Activated naive CD4-positive, alpha-beta T cell (primary cell): ENCODE results near the gene SYNPO2.

Source experiments
- DNase-seq, 4 experiments: peaks; one replicate each; lab custom pipeline; 2025; lab: John Stamatoyannopoulos, UW

SYNPO2 gene

DNA sequence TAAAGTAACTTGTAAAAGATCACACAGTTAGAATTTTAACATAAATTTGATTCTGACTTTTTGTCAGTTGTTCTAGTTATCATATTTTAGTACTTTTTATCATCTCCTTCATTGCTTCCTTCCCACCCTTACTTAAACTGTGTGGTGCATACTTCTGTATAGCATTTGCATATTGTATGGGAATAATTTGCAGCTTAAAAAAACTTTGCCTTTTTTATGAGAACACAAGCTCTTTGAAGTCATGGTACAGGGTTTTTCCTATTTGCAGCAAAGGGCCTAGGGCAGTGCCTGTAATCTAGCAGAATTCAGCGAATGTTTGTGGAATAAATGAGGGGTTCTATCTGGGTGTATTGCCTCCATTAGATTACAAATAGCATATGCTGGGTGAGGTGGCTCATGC, 41.6 kb downstream of the SYNPO2 start:
- no peak for DNase-seq

DNA sequence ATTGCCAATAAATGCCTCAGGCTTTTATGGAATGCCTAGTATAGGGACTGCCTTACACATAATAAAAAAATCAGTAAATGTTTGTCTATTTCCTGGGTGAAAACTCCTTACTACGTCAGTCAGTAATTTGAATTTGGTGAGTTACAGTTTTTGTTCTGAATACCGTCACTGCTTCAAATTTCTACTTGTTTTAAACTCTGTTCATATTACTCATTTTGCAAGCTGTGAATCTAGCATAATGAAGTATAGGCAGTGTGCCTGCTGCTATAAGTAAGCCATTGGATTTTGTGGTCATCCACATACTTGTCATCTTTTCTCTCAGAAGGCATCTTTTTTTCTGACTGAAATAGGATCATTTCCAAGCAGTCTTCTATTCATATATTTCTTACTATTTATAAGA, 43.1 kb downstream of the SYNPO2 start:
- DNase-seq: no peak

DNA sequence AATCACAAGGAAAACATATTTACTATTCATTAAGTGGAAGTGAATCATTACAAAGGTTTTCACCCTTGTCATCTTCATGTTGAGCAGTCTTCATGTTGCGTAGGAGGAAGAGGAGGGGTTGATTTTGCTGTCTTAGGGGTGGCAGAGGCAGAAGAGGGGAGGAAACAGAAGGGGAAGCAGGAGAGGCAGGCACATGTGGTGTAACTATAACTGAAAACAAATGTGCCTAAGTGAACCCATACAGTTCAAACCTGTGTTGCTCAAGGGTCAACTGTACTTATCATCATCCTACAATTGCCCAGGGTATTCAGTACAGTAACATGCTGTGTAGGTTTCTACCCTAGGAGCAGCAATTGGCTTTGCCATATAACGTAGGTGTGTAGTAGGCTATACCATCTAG, 47.2 kb downstream of the SYNPO2 start:
- no peak for DNase-seq

DNA sequence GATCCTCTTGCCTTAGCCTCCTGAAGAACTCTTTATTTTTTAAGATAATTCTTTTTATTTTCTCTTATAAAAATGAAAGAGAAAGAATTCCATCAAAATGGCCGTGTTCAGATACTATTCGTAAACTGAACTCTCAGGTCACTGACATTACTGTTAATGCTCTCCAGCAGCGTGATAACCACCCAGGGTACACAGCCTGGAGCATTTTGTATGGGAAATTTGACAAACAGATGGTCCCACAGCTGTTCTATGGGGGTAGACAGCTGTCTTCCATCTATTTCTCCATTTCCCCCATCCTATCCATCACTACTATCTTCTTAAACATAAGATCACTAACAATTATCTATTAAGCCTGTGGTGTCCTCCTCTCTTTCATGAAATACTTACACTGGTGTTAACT, 47.8 kb downstream of the SYNPO2 start:
- no peak for DNase-seq

DNA sequence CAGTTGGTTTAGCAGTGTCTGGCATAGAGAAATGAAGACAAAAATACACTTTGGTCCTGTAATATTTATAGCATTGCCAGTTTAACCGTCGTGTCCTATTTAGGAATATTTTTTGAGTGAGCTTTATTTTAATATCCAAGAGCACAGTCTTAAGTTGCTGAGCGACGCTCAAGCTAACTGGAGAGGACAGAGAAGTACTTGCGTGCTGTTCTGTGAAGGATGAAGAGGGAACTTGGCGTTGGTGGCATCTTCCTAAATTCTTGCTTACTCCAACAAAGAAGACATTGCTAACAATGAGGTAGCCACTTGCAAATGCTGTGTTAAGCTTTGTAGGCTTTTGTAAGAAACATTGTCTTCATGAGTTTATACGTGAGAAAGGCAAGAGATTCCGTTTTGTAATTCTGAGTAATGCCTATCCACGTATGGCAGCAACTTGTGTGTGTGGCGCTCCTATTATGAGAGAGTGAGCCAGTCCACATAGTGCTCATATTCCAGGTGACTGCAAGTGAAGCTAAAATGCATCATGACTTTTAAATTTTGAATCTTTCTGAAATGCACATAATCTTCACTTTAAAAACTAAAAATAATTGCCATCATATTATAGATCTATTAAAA, 50.6 kb downstream of the SYNPO2 start:
- no peak for DNase-seq

DNA sequence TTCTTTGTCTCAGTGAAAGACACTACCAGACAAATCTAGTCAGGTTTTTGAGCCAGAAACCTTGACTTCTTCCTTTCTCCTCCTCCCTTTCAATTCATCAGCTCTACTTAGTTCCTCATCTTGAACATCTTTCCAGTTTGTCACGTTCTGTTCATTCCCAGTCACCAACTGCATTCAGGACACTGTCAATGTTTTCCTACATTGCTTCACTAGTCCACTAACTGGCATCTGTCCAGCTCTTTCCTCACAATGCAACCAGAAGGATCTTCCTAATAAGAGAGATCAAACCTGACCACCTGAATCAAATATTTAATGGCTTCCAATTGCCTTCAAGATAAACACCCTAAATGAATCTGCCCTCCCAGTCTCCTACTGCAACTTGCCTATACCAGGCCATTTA, 52.5 kb downstream of the SYNPO2 start:
- no peak for DNase-seq

DNA sequence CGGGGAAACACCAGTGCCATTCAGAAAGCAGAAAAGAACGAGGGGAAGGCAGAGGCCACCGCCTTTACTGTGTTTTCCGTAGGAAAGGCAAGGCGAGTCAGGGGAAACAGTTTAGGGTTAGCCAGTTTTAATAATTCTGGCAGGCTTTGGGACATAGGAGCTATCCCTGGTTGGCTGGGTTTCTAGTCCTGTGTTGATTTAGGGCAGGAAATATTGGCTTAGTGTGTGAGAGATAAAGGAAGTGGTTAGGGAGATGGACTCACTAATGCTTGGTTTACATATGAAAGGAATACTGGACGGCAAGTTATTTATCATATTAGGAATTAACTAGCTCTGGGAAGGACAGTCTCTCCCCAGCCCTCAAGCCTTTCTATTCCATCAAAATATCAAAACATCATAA, 53.1 kb downstream of the SYNPO2 start:
- DNase-seq: no peak

DNA sequence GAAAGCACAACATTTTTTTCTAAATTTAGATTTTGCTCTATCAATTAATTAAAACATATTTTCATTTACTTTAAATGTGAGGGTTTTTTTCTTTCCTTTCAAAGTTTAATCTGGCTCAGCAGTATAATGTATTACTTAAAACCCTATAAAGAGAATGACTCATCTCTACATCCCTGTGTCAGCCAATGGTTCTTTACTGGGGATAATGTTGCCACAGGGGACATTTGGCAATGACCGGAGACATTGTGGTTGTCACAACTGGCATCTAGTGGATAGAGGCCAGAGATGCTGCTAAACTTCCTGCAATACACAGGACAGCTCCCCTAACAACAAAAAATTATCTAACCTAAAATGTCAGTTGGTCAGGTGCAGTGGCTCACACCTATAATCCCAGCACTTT, 53.8 kb downstream of the SYNPO2 start:
- no peak for DNase-seq

DNA sequence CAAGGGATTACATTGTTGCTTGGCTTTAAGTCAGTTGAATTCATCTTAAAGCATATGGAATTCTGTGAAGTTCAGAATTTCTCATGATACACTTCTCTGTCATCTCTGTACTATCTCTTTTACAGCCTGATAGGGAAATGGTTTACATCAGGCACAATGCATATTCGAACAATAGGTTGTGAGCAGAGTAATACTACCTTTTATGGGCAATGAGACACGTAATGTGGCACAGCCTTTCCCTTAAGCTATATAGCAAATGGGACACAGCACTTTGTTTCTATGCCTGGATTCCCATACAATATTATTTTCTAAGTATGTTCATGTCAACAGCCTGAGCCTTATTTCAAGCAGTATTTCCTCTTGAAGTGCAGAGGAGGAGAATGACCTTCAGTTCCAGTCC, 58.4 kb downstream of the SYNPO2 start:
- DNase-seq: no peak

DNA sequence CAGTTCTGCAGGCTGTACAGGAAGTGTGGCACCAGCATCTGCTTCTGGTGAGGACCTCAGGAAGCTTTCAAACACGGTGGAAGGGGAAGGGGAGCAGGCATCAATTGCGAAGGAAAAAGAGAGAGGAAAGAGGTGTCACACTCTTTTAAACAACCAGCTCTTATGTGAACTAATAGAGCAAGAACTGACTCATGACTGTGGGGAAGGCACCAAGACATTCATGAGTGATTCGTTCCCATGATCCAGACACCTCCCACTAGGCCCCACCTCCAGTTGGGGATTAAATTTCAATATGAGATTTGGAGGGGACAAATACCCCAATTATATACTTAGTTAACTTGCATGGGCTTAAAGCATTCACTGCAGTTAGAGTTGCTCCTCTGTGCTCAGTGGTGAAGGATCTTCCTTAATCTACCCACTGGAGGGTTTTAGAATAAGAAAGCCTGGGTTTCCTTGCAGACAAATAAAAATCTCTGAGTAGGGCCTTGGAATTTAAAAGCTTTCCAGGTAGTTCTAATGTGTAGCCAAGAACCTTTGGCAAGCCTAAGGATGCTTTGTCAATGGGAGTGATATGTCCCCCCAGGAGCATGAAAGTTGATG, 60.0 kb downstream of the SYNPO2 start:
- DNase-seq: no peak

DNA sequence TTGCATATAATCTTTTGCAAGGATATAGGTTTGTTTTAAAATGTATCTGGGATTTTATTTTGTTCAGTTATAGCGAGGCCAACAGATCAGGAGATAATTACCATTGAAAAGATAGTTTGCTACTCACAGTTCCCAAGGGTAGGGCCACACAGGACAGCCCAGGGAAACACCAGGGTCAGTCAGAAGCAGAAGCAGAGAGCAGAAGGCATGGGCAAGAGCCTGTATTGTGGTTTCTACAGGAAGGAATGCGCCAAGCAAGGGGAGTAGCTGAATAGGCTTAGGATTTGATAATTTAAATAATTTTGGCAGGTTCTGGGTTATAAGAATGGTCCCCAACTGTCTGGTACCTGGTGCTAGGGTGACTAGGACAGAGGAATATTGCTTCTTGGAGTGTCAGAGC, 61.6 kb downstream of the SYNPO2 start:
- no peak for DNase-seq

DNA sequence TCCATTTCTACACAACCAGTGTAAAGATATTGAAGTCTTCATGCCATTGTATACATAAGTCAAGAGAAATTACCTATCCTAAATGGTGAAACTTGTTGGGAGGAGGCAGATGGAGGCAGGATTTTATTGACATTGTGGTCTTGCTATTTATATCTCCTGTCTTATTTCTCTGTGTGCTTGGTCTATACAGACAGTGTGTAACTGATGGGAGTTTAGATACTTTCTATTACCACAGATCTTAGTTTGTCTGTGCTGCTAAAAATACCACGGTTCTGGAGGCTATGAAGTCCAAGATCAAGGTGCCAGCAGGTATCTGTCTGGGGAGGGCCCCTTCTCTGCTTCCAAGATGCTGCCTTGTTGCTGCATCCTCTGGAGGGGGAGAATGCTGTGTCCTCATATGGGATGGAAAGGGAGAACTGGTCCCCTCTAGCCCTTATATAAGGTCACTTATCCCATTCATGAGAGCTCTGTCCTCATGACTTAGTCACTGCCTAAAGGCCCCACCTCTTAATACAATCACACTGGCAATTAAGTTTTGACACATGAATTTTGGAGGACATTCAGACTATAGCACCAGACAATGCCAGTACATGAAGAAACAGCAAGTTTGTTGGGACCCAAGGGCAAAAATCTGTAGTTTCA, 62.4 kb downstream of the SYNPO2 start:
- DNase-seq: no peak

DNA sequence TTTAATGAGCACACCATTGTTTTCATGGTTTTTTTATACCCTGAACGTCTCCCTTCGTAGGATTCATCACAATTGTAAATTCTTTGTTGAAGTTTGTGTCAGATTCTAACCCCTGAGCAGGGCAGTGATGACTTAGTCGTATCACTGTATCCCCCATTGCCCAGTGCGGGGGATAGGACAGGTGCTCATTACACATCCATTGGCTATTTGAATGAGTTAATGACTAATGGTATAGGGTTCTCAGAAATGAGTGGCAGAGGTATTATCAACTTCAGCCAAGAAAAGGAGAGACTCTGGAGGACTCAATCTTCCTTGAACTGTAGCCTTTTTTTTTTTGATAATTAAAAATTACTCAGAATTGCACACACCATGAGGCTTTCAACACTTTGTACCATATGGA, 64.6 kb downstream of the SYNPO2 start:
- DNase-seq: no peak

DNA sequence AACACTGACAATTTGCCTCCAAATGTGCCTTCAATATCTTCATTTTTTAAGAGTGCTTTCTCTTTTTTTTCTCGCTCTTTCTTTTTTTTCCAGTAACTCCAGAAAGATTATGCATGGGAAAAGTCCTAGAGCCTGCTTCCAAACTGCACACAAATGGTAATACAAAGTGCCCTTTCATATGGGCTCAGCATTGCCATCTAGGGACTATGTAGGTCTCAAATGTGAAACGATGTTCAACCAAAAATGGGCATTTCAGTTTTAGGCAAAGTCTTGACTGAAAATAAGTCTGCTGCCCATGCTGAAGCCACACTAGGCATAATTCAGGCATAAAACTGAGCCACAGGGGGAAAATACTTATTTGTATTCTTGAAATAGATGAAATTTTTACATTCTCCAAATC, 65.6 kb downstream of the SYNPO2 start:
- no peak for DNase-seq

DNA sequence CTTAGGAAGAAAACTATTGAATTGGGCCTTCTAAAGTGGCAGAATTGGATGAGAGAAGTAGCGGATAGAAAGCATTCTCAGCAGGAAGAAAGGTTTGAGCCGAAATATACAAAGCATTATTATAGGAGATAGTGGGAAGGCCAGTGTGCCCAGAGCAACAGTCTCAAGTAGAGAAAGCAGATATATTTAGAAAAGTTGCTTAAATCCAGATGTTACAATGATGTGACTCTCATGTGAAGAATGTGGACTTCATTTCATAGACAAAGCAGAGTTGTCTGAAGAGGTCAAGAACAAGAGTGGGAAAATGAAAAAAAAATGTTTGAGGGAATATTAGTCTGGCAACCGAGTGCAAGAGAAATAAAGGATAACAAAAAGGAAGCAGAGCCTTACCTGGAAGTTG, 66.9 kb downstream of the SYNPO2 start:
- no peak for DNase-seq

DNA sequence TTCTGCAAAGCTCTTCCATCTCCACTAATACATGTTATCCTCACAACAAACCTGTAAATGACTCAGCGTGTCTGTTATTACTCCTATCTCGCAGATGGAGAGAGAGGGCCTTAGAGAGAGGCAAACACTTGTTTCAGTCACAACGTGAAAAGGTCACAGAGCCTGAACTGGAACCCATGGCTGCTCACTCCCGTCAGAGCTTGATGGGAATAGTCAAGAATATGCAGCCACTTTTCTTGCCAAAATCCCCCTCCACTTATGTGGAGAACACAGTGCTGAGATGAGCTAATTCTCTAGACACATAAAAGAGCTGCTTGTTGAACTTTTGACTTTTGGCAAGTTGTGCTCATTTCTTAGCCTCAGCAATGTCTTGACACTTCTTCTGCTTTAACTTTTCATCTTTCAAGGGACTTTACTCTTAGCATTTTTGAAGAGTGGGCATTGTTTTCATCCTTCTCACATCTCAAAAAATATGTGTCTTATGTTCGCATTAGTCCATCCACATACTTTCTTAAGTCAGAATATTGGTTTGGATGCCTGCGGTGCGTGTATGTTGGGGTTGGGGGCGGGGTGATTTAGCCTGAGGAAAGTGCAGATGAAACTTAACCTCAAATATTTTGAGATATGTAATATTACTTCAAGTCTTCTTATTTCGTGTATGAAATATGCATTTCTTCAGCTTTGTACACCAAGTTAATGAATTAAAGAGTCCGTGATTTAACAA, 69.2 kb downstream of the SYNPO2 start:
- DNase-seq: no peak

DNA sequence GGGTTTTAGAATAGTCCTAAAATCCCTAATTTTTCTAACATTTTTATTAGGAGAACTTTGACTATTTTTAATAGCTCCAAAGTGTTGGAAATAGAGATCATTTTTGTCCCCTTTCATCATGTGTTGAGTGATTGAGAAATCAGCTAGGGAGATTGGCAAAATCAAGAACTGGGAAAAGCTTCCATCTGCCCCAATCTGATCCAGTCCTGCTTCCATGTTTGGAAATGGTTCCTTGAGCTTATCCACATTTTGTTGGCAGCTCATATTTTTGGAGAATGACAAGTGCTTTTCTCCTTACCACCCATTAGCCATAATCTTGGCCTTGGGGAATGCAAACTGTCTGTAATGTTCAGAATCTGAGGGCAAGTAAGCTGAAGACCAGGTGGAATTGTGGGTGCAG, 73.9 kb downstream of the SYNPO2 start:
- no peak for DNase-seq

DNA sequence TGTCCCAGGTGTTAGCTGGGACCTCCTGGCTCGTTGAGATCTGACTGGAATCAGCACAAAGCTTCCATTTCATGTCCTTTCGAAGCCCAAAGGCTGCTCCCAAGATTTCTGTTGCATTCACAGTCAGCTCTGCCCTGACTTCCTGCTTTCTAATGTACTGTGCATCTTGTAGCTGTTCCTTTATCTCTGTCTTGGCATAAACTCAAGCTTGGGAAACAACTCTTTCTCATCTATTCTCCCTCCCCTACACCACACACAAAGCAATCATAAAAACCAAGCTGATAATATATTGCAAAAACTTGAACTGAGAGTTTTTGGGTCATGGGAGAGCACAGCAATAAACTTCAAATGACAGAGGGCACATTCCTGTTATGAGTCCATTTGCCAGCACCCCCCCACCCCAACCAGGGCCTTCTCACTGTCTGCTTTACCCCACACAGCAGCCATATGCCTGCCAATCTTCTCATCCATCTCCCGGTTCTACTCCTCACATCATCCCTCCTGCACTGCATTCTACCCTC, 76.3 kb downstream of the SYNPO2 start:
- DNase-seq: no peak

DNA sequence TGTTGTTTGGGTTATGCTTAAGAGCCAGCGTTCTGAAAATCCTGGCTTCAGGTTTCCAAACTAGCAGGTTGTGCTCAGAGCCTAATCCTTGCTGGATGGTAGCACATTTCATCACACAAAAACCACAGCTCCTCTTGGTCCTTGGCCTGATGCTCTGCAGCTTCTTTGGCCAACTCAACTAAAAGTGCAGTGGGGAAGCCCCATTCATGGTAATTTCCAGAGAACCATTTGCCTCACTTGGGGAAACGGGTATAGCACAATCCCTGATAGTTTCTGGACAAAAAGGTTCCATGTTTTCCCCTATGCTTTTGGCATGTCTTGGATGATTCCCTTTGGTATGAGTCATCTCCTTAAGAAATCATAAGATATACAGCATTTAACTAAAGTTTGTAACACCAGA, 78.7 kb downstream of the SYNPO2 start:
- DNase-seq: no peak

DNA sequence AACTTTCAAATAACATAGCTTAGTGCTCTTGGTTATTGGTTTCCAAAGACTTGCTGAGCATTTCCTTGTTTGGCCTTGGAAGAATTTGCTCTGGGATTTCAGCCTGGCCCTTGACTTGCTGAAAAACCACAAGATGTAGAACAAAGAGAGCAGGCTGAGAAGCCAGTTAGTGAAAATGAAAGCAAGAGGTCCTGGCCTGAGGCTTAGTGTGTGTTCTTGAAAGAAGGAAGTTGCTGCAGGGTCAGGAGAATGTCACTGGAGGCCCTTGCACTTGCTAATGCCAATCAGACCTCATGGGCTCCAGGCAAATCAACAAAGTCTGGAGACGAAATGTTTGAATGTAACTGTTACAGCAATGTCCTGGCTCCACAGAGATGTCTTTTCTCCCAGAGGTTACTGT, 79.4 kb downstream of the SYNPO2 start:
- DNase-seq: no peak

DNA sequence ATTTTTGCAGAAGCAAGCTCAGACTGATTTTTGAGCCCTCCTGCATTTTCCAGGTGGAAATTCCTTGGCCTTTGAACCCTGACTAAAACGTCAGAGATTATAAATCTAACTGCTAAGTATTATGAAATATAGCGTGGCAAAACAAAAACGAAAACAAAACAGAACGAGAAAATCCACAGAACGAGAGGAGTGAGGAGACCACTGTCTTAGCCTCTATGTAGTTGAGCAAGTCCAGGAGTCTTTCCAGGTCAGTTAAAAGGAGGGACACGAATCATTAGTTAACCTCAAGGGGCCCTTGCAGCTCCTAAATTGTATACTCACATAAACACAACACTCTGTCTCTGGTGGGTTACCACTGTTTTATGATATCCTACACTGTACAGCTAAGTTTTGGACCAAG, 80.2 kb downstream of the SYNPO2 start:
- no peak for DNase-seq

DNA sequence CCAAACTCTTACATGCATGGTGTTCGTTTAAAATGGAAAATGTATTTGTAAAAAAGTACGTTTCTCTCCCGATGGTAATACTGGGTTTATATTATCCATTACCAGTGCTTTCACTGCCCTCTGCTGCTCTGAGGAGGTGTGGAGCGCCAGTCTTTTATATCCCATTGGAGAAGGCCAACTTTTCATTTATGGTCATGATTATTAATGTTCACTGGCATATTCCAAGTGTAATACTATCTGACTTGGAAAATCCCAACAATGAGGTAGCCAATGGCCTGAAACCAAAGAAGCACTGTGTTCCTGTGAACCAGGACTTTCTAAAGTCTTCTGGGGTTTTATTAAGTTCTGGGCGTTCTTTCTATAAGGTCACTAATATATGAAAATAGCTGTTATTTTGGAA, 80.7 kb downstream of the SYNPO2 start:
- no peak for DNase-seq

DNA sequence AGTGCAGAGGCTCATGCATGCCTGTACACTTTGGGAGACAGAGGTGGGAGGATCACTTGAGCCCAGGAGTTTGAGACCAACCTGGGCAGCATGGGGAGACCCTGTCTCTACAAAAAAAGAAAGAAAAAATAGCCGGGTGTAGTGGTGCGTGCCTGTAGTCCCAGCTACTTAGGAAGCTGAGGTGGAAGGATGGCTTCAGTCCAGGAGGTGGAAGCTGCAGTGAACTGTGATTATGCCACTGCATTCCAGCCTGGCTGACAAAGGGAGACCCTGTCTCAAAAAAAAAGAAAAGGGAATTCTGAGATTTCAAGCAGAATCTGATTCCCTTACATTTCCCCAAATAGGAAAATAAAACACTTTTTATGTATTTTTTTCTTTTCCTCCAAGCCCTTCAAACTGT, 83.5 kb downstream of the SYNPO2 start:
- no peak for DNase-seq
